BLaER1 treated with 17β-estradiol and CSF1 and Interleukin-3, amounts not matched to agents 10 nM and 100 nM (cell line): ENCODE measurements around the gene PRKCB.
A peak's percentile ranks its signal among the peaks of the same experiment; 100 is the strongest.

Experiments used
- H3K27ac ChIP-seq, 11 experiments: shearing (Covaris generic); formaldehyde crosslinking; 2 replicates each; pipeline ENCODE4 v1.8.1; 2022
- H3K27me3 ChIP-seq, 11 experiments: shearing (Covaris generic); formaldehyde crosslinking; 2 replicates each; pipeline ENCODE4 v1.8.1; 2022
- H3K36me3 ChIP-seq, 11 experiments: shearing (Covaris generic); formaldehyde crosslinking; 2 replicates each; pipeline ENCODE4 v1.8.1; 2022
- H3K4me1 ChIP-seq, 10 experiments: shearing (Covaris generic); formaldehyde crosslinking; 2 replicates each; pipeline ENCODE4 v1.8.1; 2022
- H3K4me2 ChIP-seq, 11 experiments: shearing (Covaris generic); formaldehyde crosslinking; 2 replicates each; pipeline ENCODE4 v1.8.1; 2022
- H3K4me3 ChIP-seq, 10 experiments: shearing (Covaris generic); formaldehyde crosslinking; 2 replicates each; pipeline ENCODE4 v1.8.1; 2022
- H3K9ac ChIP-seq, 11 experiments: shearing (Covaris generic); formaldehyde crosslinking; 2 replicates each; pipeline ENCODE4 v1.8.1; 2022
- H3K9me3 ChIP-seq, 11 experiments: shearing (Covaris generic); formaldehyde crosslinking; replicated peaks in 1 of 11; 2 replicates each; pipeline ENCODE4 v1.8.1; 2022
- H4K20me1 ChIP-seq, 11 experiments: shearing (Covaris generic); formaldehyde crosslinking; 2 replicates each; pipeline ENCODE4 v1.8.1; 2022
- Cebpa-rat ChIP-seq, 11 experiments: shearing (Covaris generic); IDR thresholded peaks; 2 replicates each; pipeline ENCODE4 v1.8.1; 2022

Gene PRKCB

DNA sequence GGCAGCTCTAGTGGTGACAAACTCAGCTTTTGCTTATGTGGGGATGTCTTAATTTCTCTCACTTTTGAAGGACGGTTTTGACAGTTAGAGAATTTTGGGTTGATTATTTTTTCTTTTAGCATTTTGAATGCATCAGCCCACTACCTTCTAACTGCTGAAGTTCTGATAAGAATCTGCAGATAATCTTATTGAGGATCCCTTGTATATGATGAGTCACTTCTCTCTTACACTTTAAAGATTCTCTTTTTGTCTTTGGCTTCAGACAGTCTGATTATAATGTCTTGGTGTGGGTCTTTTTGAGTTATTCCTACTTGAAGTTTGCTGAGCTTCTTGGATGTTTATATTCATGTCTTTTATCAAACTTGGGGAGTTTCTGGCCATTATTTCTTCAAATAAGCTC lies 5.5 kb upstream of the PRKCB start:
- H3K27ac ChIP-seq: no peak overlapping the region
- peaks cover 22 to 45% (median 36%) of the 10 kb centered on the region in 10 experiments for H3K4me1 ChIP-seq
- H4K20me1 ChIP-seq: no peaks in the 10 kb centered on the region
- no peak overlapping the region for H3K4me3 ChIP-seq
- peaks cover 0 to 9% (median 8%) of the 10 kb centered on the region in 11 experiments; a peak in 18 of 22 replicates for H3K27me3 ChIP-seq
- no peaks in the 10 kb centered on the region; a peak in 1 of 22 replicates for H3K36me3 ChIP-seq
- TF ChIP-seq Cebpa-rat (IDR thresholded peaks at IDR 0.05): no peak
- peaks cover 31 to 43% (median 35%) of the 10 kb centered on the region in 11 experiments for H3K9me3 ChIP-seq
- H3K9ac ChIP-seq: no peak overlapping the region
- no peak overlapping the region for H3K4me2 ChIP-seq

DNA sequence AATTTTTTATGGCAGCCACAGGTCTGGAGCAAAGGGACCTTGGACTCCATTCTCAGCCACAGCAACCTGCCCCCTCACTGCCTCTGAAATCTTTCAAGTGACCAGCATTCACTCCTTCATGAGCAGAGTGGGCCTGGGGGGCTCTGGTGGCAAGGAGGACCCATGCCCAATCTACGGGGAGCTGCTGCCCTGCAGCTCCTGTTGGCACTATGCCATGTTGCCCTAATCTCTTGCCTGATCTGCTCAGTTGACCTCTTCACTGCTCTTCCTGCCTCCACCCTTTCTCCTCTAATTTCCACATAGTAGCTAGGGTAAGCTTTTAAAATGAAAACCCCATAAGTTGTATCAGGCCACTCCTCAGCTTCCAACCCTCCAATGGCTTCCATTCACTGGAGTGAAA lies 2.9 kb upstream of the PRKCB start:
- H3K9me3 ChIP-seq: peaks cover 31 to 42% (median 34%) of the 10 kb centered on the region in 11 experiments
- H3K27me3 ChIP-seq: peaks cover 0 to 33% (median 30%) of the 10 kb centered on the region in 11 experiments; a peak in 19 of 22 replicates
- H4K20me1 ChIP-seq: peaks cover 7 to 20% (median 11%) of the 10 kb centered on the region in 11 experiments; a peak in 16 of 22 replicates

DNA sequence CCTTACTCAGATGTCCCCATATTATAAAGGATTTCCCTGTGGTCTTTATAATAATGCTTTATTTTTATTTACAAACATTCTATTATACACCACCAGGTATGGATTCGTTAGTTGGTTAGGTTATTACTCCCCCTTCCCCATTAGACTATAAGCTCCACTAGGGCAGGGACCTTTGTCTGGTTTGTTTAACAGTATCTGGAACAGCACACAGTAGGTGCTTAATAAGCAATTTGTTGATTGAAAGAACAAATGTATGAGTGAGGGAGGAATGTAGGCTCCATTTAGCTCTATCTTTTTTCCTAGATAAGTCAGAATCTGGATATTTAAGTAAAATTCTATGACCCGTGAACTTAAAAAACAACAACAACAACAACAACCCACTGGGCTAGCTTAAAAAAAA lies 2.3 kb upstream of the PRKCB start:
- peaks cover 0 to 40% (median 35%) of the 10 kb centered on the region in 11 experiments; a peak in 19 of 22 replicates for H3K27me3 ChIP-seq
- TF ChIP-seq Cebpa-rat (IDR thresholded peaks at IDR 0.05): no peak

More for the DNA sequence above, 2.9 kb upstream of the PRKCB start:
- Histone ChIP-seq H3K27ac (no peak overlapping the region), H3K4me3 (no peak overlapping the region), H3K36me3 (no peaks in the 10 kb centered on the region; a peak in 1 of 22 replicates), H3K4me1 (peaks cover 11 to 39% (median 30%) of the 10 kb centered on the region in 10 experiments), H3K4me2 (peak overlapping the region in 1 of 11 experiments; percentile 63; a peak in 1 of 22 replicates), H3K9ac (no peak overlapping the region)
- TF ChIP-seq Cebpa-rat (IDR thresholded peaks at IDR 0.05): no peak

DNA sequence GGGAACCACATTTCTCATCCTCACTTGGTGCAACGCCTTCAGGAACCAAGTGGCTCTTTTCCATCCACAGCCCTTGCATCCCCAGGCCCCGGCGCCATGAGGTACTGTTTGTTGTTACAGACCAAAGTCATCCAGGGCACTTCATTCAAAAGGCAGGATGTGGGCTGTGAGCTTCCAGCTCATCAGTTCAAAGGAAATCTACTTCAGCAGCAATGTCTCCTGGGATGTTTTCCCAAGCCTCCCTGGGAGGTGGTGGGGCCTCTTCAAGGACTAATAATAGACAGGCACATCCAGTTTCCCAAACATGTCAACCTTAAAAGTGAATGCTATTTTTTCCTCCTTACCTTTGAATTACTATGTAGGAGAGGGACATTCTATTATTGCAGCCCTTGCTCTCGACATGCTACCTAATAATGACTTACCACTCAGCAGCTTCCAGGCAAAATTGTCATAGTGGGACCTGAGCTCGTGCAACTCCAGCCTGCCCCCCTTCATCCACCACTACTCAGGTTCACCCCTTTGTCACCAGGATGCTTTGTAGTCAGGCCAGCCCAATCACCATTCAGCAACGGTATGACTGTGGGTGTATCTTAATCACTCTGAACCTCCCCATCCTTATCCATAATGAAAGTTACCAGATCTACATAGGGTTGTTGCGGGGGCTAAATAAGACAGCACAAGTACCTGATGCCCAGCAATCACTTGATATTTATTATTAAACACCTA lies 1.7 kb upstream of the PRKCB start:
- Histone ChIP-seq H3K9me3 (peaks cover 19 to 29% (median 26%) of the 10 kb centered on the region in 11 experiments), H3K4me1 (peaks cover 23 to 51% (median 40%) of the 10 kb centered on the region in 10 experiments), H3K27me3 (peaks cover 0 to 44% (median 36%) of the 10 kb centered on the region in 11 experiments; a peak in 19 of 22 replicates), H4K20me1 (peaks cover 8 to 31% (median 22%) of the 10 kb centered on the region in 11 experiments; a peak in 17 of 22 replicates), H3K36me3 (peaks cover 0 to 9% (median 0%) of the 10 kb centered on the region in 11 experiments; a peak in 6 of 22 replicates), H3K9ac (no peak overlapping the region), H3K4me2 (peak overlapping the region; percentile 20 to 99 (median 65); a peak in 21 of 22 replicates), H3K4me3 (no peak overlapping the region), H3K27ac (no peak overlapping the region; a peak in 1 of 22 replicates)
- TF ChIP-seq Cebpa-rat (IDR thresholded peaks at IDR 0.05): no peak

More for the DNA sequence above, 2.3 kb upstream of the PRKCB start:
- no peak overlapping the region for H3K4me3 ChIP-seq
- no peak overlapping the region for H3K9ac ChIP-seq
- H3K4me2 ChIP-seq: peak overlapping the region; percentile 20 to 99 (median 65); a peak in 20 of 22 replicates
- H4K20me1 ChIP-seq: peaks cover 8 to 26% (median 16%) of the 10 kb centered on the region in 11 experiments; a peak in 17 of 22 replicates
- H3K4me1 ChIP-seq: peaks cover 17 to 46% (median 36%) of the 10 kb centered on the region in 10 experiments
- peaks cover 0 to 3% (median 0%) of the 10 kb centered on the region in 11 experiments; a peak in 2 of 22 replicates for H3K36me3 ChIP-seq
- H3K9me3 ChIP-seq: peaks cover 25 to 35% (median 32%) of the 10 kb centered on the region in 11 experiments
- H3K27ac ChIP-seq: no peak overlapping the region; a peak in 1 of 22 replicates

DNA sequence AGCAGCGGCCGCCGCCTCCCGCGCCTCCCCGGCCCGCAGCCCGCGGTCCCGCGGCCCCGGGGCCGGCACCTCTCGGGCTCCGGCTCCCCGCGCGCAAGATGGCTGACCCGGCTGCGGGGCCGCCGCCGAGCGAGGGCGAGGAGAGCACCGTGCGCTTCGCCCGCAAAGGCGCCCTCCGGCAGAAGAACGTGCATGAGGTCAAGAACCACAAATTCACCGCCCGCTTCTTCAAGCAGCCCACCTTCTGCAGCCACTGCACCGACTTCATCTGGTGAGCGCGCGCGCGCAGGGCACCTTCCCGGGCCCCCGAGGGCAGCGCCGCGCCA lies 258 bp downstream of the PRKCB start:
- Histone ChIP-seq H3K9ac (peak overlapping the region; percentile 74 to 89 (median 83)), H3K4me1 (peaks cover 39 to 56% (median 48%) of the 10 kb centered on the region in 10 experiments), H3K27ac (peak overlapping the region; percentile 54 to 85 (median 73); a peak in 21 of 22 replicates), H3K4me3 (peak overlapping the region; percentile 66 to 98 (median 88)), H3K4me2 (peak overlapping the region; percentile 92 to 99 (median 95)), H4K20me1 (peaks cover 8 to 42% (median 30%) of the 10 kb centered on the region in 11 experiments; a peak in 17 of 22 replicates), H3K36me3 (peaks cover 0 to 27% (median 16%) of the 10 kb centered on the region in 11 experiments; a peak in 13 of 22 replicates), H3K9me3 (peaks cover 2 to 10% (median 7%) of the 10 kb centered on the region in 11 experiments; a peak in 15 of 22 replicates), H3K27me3 (peaks cover 0 to 44% (median 37%) of the 10 kb centered on the region in 11 experiments; a peak in 19 of 22 replicates)
- no peak for TF ChIP-seq Cebpa-rat (IDR thresholded peaks at IDR 0.05)

- peaks cover 8 to 48% (median 30%) of the 10 kb centered on the region in 11 experiments; a peak in 17 of 22 replicates for H4K20me1 ChIP-seq
- H3K9ac ChIP-seq: peak overlapping the region; percentile 74 to 89 (median 83)
- peak overlapping the region; percentile 66 to 98 (median 88) for H3K4me3 ChIP-seq
- H3K36me3 ChIP-seq: peaks cover 0 to 31% (median 16%) of the 10 kb centered on the region in 11 experiments; a peak in 13 of 22 replicates
- peak overlapping the region; percentile 54 to 85 (median 73); a peak in 21 of 22 replicates for H3K27ac ChIP-seq
- H3K9me3 ChIP-seq: peaks cover 0 to 4% (median under 1%) of the 10 kb centered on the region in 11 experiments; a peak in 8 of 22 replicates
- peak overlapping the region; percentile 92 to 99 (median 95) for H3K4me2 ChIP-seq
- H3K4me1 ChIP-seq: peaks cover 39 to 56% (median 48%) of the 10 kb centered on the region in 10 experiments
- no peak for TF ChIP-seq Cebpa-rat (IDR thresholded peaks at IDR 0.05)
- H3K27me3 ChIP-seq: peaks cover 0 to 44% (median 37%) of the 10 kb centered on the region in 11 experiments; a peak in 19 of 22 replicates
These were observed 875 bp downstream of the PRKCB start for GRCh38 chr16:23836404-23837311.

DNA sequence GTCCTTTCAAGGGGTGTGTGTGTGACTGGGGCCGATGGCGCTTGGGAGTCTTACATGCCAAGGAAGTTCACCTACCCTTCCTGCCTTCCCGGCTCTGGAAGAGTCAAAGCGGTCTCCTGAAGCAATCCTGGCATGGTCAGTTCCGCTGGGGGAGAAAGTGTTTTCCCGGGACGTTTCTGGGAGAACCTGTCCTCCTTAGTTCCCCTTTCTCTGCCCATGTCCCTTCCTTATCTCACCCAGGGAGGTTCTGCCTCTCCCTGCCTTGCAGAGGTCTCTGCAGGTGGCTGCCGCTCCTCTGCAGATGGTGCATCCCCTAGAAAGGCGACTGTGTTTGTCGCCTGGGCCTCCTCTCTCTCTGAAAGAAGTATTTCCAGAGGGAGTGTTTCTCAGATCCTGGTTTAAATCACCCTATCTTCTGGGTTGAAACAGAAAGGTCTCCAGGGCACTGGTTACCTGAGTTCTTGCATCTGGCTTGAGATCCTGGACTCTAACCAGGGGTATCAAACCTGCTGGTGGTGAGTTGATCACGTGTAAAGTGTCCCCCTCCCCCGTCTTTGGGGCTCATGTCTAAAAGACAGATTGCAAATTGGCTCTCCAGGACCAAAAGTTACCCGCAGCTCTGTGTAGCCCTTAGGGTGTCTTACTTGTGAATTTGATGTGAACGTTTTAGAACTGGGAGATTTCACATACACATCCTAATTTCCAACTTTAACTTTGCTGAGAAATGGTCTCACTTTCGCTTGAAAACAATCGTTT lies 1.9 kb downstream of the PRKCB start:
- Histone ChIP-seq H3K4me1 (peaks cover 39 to 67% (median 53%) of the 10 kb centered on the region in 10 experiments), H3K4me3 (peak overlapping the region; percentile 66 to 98 (median 88); a peak in 19 of 20 replicates), H3K9me3 (no peaks in the 10 kb centered on the region), H3K9ac (peak overlapping the region; percentile 74 to 89 (median 83); a peak in 20 of 22 replicates), H3K36me3 (peaks cover 0 to 40% (median 16%) of the 10 kb centered on the region in 11 experiments; a peak in 13 of 22 replicates), H3K27ac (peak overlapping the region in 6 of 11 experiments; percentile 27 to 85 (median 80); a peak in 7 of 22 replicates), H4K20me1 (peaks cover 8 to 58% (median 30%) of the 10 kb centered on the region in 11 experiments; a peak in 17 of 22 replicates), H3K4me2 (peak overlapping the region; percentile 92 to 99 (median 95)), H3K27me3 (peaks cover 0 to 44% (median 37%) of the 10 kb centered on the region in 11 experiments; a peak in 19 of 22 replicates)
- no peak for TF ChIP-seq Cebpa-rat (IDR thresholded peaks at IDR 0.05)
